ENCODE measurements around the gene NR2F1. TPM values are rescaled to one million over a fixed set of nuclear protein-coding genes. Genes with fewer than 3 reads are reported as not detected.

Gene NR2F1
- polyA plus RNA-seq, 1 donor from 2014 or later: 2.1 TPM

GRCh38 chr5:93572101-93572607, 10.9 kb upstream of the NR2F1 start:
- Histone ChIP-seq H4K20me1 (ENCODE audit: insufficient read depth) (no peaks in the 10 kb centered on the region), H3K27ac (ENCODE audit: low read length) (no peak overlapping the region), H3K9me2 (ENCODE audit: insufficient read depth, low read length) (no peaks in the 10 kb centered on the region), H3K79me2 (replicated peaks; ENCODE audit: insufficient read depth, low read length) (no peaks in the 10 kb centered on the region), H3K27me3 (ENCODE audit: insufficient read depth, low read depth, low read length) (peaks cover 98% of the 10 kb centered on the region), H3K36me3 (ENCODE audit: insufficient read depth, low read length) (no peaks in the 10 kb centered on the region), H3K9me3 (ENCODE audit: low read length) (no peaks in the 10 kb centered on the region), H3K9ac (ENCODE audit: low read length) (no peak overlapping the region), H2AFZ (ENCODE audit: low read depth, low read length) (no peak overlapping the region), H3F3A (ENCODE audit: insufficient read depth, low read length, poor library complexity, severe bottlenecking) (no peaks in the 10 kb centered on the region), H3K4me3 (ENCODE audit: low read length) (peak overlapping the region; percentile 64), H3K4me2 (ENCODE audit: low read length) (peak overlapping the region; percentile 49)
- TF ChIP-seq MXI1 (conservative IDR thresholded peaks at IDR 0.05; ENCODE audit: poor library complexity, severe bottlenecking) (peak; percentile 33), EP300 (conservative IDR thresholded peaks at IDR 0.05; ENCODE audit: poor library complexity, severe bottlenecking) (no peak), POLR2AphosphoS5 (IDR thresholded peaks at IDR 0.05) (no peak), REST (IDR thresholded peaks at IDR 0.05; ENCODE audit: borderline replicate concordance) (no peak)

- Histone ChIP-seq H3K9me2 (ENCODE audit: insufficient read depth, low read length) (no peaks in the 10 kb centered on the region), H3K4me2 (ENCODE audit: low read length) (peak overlapping the region; percentile 49), H2AFZ (ENCODE audit: low read depth, low read length) (no peak overlapping the region), H3K9ac (ENCODE audit: low read length) (no peak overlapping the region), H3K36me3 (ENCODE audit: insufficient read depth, low read length) (no peaks in the 10 kb centered on the region), H3K9me3 (ENCODE audit: low read length) (no peaks in the 10 kb centered on the region), H3K79me2 (replicated peaks; ENCODE audit: insufficient read depth, low read length) (no peaks in the 10 kb centered on the region), H3K27ac (ENCODE audit: low read length) (no peak overlapping the region), H3K27me3 (ENCODE audit: insufficient read depth, low read depth, low read length) (peaks cover 98% of the 10 kb centered on the region), H3K4me3 (ENCODE audit: low read length) (peak overlapping the region; percentile 64), H3F3A (ENCODE audit: insufficient read depth, low read length, poor library complexity, severe bottlenecking) (no peaks in the 10 kb centered on the region), H4K20me1 (ENCODE audit: insufficient read depth) (no peaks in the 10 kb centered on the region)
- peak; percentile 69 for TF ChIP-seq EZH2 (IDR thresholded peaks at IDR 0.05; ENCODE audit: borderline replicate concordance, insufficient read depth, low read length, poor library complexity, severe bottlenecking)
- TF ChIP-seq CTCF (IDR thresholded peaks at IDR 0.05; ENCODE audit: poor library complexity, severe bottlenecking): no peak
These were observed 10.2 kb upstream of the NR2F1 start for GRCh38 chr5:93572608-93573353.
